Tibial nerve (tissue), 4 donors: ENCODE measurements around the gene HAUS8. TPM values are rescaled to one million over a fixed set of nuclear protein-coding genes. Genes with fewer than 3 reads are reported as not detected.

Source experiments
- DNase-seq, 2 donors: peaks; one replicate each; pipeline ENCODE4 v3.0.0-alpha.2; 2019; ENCODE audit warnings: low spot score in 2 of 2
- H3K27ac ChIP-seq, 4 donors: fragments of 200-600 bp; sonication (generic) in 3 of 4; one replicate each; pipeline ENCODE4 v1.5.1; 2017 to 2019; ENCODE audit warnings: mild to moderate bottlenecking in 1 of 4
- H3K27me3 ChIP-seq, 2 donors: fragments of 200-600 bp; sonication (generic) in 1 of 2; one replicate each; pipeline versions ENCODE4 v1.5.1 to v1.6.0; 2017 to 2019
- H3K36me3 ChIP-seq, 3 donors: fragments of 200-600 bp; sonication (generic); one replicate each; pipeline ENCODE4 v1.5.1; 2018 to 2019
- H3K4me1 ChIP-seq, 4 donors: fragments of 200-600 bp; sonication (generic) in 3 of 4; one replicate each; pipeline ENCODE4 v1.5.1; 2017 to 2019
- H3K4me3 ChIP-seq, 4 donors: fragments of 200-600 bp; sonication (generic) in 3 of 4; one replicate each; pipeline ENCODE4 v1.5.1; 2017 to 2019; ENCODE audit warnings: mild to moderate bottlenecking in 1 of 4, moderate library complexity in 1 of 4
- H3K9me3 ChIP-seq, 4 donors: fragments of 200-600 bp; sonication (generic) in 3 of 4; one replicate each; pipeline ENCODE4 v1.5.1; 2017 to 2019
- CTCF ChIP-seq, 5 experiments: fragments of 200-600 bp in 3 of 5; fragments of 450-650 bp in 2 of 5; sonication (generic) in 3 of 5; IDR thresholded peaks; one replicate each; pipeline ENCODE4 v1.5.1; 2016 to 2019; ENCODE audit warnings: antibody characterized with exemption in 5 of 5, mild to moderate bottlenecking in 3 of 5, moderate library complexity in 2 of 5
- EP300 ChIP-seq, 2 donors: sonication (generic); formaldehyde crosslinking; IDR thresholded peaks; one replicate each; pipeline ENCODE4 v1.6.1; 2017; ENCODE audit warnings: antibody characterized with exemption in 2 of 2, mild to moderate bottlenecking in 1 of 2
- POLR2A ChIP-seq, 2 donors: fragments of 450-650 bp; IDR thresholded peaks; one replicate each; pipeline ENCODE4 v1.6.1; 2017; ENCODE audit warnings: antibody characterized with exemption in 2 of 2, mild to moderate bottlenecking in 2 of 2, moderate library complexity in 2 of 2
- WGBS, 2 donors: methylation state at CpG; one replicate each; pipeline ENCODE4 v1.1.5; 2018; 5-methylcytosine and 5-hydroxymethylcytosine counted together
- total RNA-seq, 4 donors: library from RNA; depleted of rRNA; stranded (reverse); fragments of >200 nt; gene quantifications; one replicate each; pipeline ENCODE4 v1.1.0, GENCODE V29; 2016

The HAUS8 gene
- total RNA-seq, 4 donors from 2014 or later: 2.6 to 11.6 (median 4.3) TPM

GRCh38 chr19:17036640-17037039, 38.6 kb downstream of the HAUS8 start:
- 65 to 83% methylated on average over 3 to 4 of the region's 4 CpGs for WGBS, 2 donors
- no peaks in the 10 kb centered on the region for H3K27me3 ChIP-seq

GRCh38 chr19:17035842-17036424, 39.3 kb downstream of the HAUS8 start:
- WGBS, 2 donors: 78 to 86% methylated on average over 11 to 15 of the region's 15 CpGs

More at GRCh38 chr19:17036640-17037039, 38.6 kb downstream of the HAUS8 start:
- TF ChIP-seq EP300 (IDR thresholded peaks at IDR 0.05) (no peak), CTCF (IDR thresholded peaks at IDR 0.05) (no peak), POLR2A (IDR thresholded peaks at IDR 0.05) (no peak)
- H3K4me1 ChIP-seq: peaks cover 0 to 2% (median 0%) of the 10 kb centered on the region in 4 donors
- H3K27ac ChIP-seq: no peak overlapping the region
- no peak for DNase-seq
- no peaks in the 10 kb centered on the region for H3K36me3 ChIP-seq
- no peaks in the 10 kb centered on the region for H3K9me3 ChIP-seq
- H3K4me3 ChIP-seq: no peak overlapping the region

GRCh38 chr19:17031741-17032140, 43.5 kb downstream of the HAUS8 start:
- no peak for TF ChIP-seq CTCF (IDR thresholded peaks at IDR 0.05)
- no peak for TF ChIP-seq EP300 (IDR thresholded peaks at IDR 0.05)
- no peak for TF ChIP-seq POLR2A (IDR thresholded peaks at IDR 0.05)
- 85 to 86% methylated on average over 6 of the region's 6 CpGs for WGBS, 2 donors
- no peaks in the 10 kb centered on the region for H3K36me3 ChIP-seq
- no peak overlapping the region for H3K4me3 ChIP-seq
- DNase-seq: no peak
- no peak overlapping the region for H3K27ac ChIP-seq
- H3K4me1 ChIP-seq: no peaks in the 10 kb centered on the region
- H3K27me3 ChIP-seq: peaks cover 0 to 29% of the 10 kb centered on the region in 2 donors
- no peaks in the 10 kb centered on the region for H3K9me3 ChIP-seq

More at GRCh38 chr19:17035842-17036424, 39.3 kb downstream of the HAUS8 start:
- TF ChIP-seq CTCF (IDR thresholded peaks at IDR 0.05) (no peak), EP300 (IDR thresholded peaks at IDR 0.05) (no peak), POLR2A (IDR thresholded peaks at IDR 0.05) (no peak)
- DNase-seq: no peak
- Histone ChIP-seq H3K4me1 (no peaks in the 10 kb centered on the region), H3K4me3 (no peak overlapping the region), H3K27ac (no peak overlapping the region), H3K27me3 (no peaks in the 10 kb centered on the region), H3K36me3 (no peaks in the 10 kb centered on the region), H3K9me3 (no peaks in the 10 kb centered on the region)

- TF ChIP-seq CTCF (IDR thresholded peaks at IDR 0.05): no peak
- TF ChIP-seq POLR2A (IDR thresholded peaks at IDR 0.05): no peak
- TF ChIP-seq EP300 (IDR thresholded peaks at IDR 0.05): no peak
- 56 to 58% methylated on average over 7 of the region's 7 CpGs for WGBS, 2 donors
- Histone ChIP-seq H3K27me3 (peaks cover 0 to 62% of the 10 kb centered on the region in 2 donors), H3K9me3 (peaks cover 0 to 24% (median 0%) of the 10 kb centered on the region in 4 donors), H3K4me3 (no peak overlapping the region), H3K36me3 (peaks cover 0 to 2% (median 0%) of the 10 kb centered on the region in 3 donors), H3K27ac (no peak overlapping the region), H3K4me1 (peaks cover 0 to 4% (median 0%) of the 10 kb centered on the region in 4 donors)
- DNase-seq: no peak
Measured at GRCh38 chr19:17027535-17027975, 47.7 kb downstream of the HAUS8 start.

GRCh38 chr19:17026706-17027534, 48.3 kb downstream of the HAUS8 start, which contains the start of gene CPAMD8:
TSS of gene CPAMD8 (minus strand) at chr19:17026810. CDS start at chr19:17026642, 168 bp downstream.
- Histone ChIP-seq H3K4me3 (peak within 1 kb of the TSS in 1 of 4 donors; percentile 26), H3K9me3 (peaks cover 0 to 26% (median 0%) of the 10 kb centered on the region in 4 donors), H3K27me3 (peaks cover 0 to 62% of the 10 kb centered on the region in 2 donors), H3K27ac (no peak within 1 kb of the TSS), H3K36me3 (peaks cover 0 to 2% (median 0%) of the 10 kb centered on the region in 3 donors), H3K4me1 (peaks cover 0 to 4% (median 0%) of the 10 kb centered on the region in 4 donors)
- 5 to 18% methylated on average over 16 to 40 of the region's 67 CpGs for WGBS, 2 donors
- TF ChIP-seq CTCF (IDR thresholded peaks at IDR 0.05) (no peak), EP300 (IDR thresholded peaks at IDR 0.05) (no peak), POLR2A (IDR thresholded peaks at IDR 0.05) (no peak)
- no peak for DNase-seq
